HG03095 (cell line): ENCODE results near the gene ESPN.
"Not testable (repeated sequence)": the region's sequence is repeated elsewhere in the genome, so short reads cannot be mapped to it uniquely, and the experiment has no call there.

Source experiments
- ATAC-seq: cut with Tn5 transposase; IDR thresholded peaks from one replicate; pipeline ENCODE4 v1.9.1; 2021; ENCODE audit warnings: moderate library complexity; ENCODE audit not compliant: unreplicated experiment

The ESPN gene, protein sequence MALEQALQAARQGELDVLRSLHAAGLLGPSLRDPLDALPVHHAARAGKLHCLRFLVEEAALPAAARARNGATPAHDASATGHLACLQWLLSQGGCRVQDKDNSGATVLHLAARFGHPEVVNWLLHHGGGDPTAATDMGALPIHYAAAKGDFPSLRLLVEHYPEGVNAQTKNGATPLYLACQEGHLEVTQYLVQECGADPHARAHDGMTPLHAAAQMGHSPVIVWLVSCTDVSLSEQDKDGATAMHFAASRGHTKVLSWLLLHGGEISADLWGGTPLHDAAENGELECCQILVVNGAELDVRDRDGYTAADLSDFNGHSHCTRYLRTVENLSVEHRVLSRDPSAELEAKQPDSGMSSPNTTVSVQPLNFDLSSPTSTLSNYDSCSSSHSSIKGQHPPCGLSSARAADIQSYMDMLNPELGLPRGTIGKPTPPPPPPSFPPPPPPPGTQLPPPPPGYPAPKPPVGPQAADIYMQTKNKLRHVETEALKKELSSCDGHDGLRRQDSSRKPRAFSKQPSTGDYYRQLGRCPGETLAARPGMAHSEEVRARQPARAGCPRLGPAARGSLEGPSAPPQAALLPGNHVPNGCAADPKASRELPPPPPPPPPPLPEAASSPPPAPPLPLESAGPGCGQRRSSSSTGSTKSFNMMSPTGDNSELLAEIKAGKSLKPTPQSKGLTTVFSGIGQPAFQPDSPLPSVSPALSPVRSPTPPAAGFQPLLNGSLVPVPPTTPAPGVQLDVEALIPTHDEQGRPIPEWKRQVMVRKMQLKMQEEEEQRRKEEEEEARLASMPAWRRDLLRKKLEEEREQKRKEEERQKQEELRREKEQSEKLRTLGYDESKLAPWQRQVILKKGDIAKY

DNA sequence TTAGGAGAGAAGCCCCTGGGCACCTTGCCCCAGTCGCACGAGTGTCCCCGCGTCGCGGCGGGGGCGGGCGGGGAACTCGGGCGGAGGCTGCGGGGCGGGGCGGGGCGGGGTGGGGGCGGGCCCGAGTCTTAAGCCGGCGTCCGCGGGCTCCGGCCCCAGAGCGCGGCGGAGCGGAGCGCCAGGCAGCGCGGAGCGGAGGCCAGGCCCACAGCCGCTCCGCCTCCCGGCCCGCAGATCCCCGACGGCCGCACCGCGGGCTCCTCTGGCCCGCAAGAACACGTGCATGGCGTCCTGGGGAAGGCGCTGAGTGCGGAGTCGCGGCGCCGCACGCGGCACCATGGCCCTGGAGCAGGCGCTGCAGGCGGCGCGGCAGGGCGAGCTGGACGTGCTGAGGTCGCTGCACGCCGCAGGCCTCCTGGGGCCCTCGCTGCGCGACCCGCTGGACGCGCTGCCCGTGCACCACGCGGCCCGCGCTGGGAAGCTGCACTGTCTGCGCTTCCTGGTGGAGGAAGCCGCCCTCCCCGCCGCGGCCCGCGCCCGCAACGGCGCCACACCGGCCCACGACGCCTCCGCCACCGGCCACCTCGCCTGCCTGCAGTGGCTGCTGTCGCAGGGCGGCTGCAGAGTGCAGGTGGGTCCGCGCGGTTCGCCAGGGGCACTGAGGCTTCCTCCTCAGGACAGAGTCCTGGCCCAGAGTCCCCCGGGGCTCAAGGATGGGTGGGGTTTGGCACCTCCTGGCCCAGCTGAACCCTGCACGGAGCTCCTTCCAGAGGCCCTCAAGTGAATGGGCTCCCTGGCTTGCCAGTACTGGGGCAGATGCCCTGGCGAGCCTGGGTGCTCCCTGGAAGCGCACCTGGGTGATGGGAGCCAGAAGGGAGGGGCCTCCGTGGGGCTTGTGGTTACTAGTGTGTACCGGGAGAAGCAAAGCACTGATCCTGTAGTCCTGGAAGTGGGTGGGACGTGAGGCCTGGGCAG lies at the start of gene ESPN:
Gene ESPN, plus strand, starts transcription at position 158 of the 975 bp plus-strand sequence. Its CDS starts 180 bp downstream, at position 338.
- ATAC-seq: no peak

DNA sequence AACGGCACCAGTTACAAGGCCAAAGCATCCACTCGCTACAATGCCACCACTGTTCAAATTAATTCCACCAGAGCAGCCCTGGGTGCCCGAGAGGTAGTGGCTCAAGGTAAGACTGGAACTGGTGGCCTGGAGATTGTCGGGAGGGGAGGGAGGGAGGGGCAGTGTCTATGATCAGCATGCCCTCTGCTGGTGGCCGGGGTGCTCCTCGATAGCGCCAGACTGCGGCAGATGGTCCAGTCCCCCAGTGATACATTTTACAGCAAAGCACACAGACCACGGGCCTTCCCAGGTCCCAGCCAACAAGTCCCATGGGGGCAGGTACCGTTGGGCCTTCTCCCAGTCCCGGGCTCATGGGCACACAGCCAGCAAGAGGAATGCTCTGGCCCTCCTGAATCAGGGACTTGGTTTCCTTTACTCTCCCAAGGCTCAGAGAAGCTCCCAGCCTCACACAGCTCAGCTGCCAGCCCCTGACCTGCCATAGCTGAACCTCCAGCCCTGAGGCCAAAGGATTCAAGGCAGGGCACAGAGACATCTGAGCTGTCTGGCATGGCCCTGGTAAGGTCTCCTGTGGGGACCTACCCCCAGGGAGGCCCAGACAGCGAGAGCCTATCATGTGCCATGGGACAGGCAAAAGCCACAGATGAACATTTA lies 46.4 kb upstream of the ESPN start:
- ATAC-seq: no peak

DNA sequence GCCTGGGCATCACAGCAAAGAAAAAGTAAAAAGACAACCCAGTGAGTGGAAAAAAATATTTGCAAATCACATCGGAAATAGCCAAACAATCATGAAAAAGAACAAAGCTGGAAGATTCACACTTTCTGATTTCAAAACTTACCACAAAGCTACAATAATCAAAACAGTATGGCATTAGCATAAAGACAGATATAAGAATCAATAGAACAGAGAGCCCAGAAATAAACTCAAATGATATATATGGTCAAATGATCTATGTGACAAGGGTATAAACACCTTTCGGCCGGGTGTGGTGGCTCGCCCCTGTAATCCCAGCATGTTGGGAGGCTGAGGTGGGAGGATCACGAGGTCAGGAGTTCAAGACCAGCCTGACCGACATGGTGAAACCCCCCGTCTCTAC lies 44.5 kb upstream of the ESPN start:
- no peak for ATAC-seq

DNA sequence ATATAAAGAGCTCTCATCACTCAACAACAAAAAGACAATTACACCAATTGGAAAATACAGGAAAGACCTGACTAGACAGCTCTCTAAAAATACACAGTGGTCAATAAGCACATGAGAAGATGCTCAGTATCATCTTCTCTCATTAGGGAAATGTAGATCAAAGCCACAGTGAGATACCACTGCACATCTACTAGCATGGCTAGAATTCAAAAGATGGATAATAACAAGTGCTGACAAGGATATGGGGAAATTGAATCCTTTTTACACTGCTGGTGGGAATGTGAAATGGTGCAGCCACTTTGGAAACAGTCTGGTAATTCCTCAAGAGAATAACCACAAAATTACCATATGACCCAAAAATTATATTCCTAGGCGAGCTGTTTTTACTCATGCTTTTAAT lies 40.4 kb upstream of the ESPN start:
- no peak for ATAC-seq

DNA sequence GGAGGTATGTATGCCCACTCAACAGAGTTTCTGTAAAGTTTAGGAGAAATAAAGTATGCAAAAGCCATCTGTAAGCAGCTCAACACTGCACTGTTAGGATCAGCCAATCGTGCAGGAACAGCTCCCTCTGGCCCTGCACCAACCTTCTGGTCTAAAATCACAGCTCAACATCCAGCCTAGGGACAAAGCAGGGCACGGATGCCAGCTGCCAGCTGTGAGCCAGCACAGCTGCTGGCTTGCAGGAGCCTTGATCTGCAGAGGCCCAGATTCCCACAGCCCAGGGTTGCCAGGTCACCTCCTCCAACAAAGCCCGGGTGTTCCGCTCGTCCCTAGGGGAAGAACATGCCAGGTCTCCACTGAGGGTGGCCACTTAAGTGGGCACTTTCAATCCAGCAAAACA lies 39.6 kb upstream of the ESPN start:
- no peak for ATAC-seq

DNA sequence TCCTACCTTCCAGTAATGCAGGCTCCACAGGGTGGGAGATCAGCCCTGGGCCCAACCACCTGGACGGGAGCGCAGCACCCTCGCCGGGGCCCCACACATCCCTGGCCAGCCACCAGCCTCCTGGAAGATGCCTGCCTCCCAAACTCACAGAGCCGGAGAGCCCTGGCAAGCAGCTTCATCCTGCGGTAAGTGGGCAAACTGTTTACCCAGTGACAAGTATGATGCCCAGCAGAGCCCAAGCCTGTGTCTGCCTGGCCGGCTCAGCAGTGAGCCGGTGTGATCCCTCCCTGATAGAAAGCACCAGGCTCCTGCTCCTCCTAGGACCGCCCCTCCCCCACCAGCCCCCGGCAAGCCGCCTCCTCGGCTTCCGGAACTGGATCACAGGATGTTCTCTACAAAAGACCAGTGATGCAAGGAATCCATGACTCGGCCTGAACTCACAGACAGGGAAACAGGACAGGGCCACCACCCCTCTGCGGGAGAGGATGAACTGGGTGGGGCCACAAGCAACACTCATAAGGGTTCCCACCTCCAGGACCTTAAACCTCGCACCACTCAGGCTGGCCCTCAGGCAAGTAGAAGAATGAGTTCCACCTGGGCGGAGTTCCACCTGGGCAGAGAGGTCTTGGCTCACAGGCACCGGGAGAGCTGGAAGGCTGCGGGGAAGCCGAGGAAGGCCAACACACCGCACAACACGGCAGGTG lies 38.9 kb upstream of the ESPN start:
- ATAC-seq: no peak

DNA sequence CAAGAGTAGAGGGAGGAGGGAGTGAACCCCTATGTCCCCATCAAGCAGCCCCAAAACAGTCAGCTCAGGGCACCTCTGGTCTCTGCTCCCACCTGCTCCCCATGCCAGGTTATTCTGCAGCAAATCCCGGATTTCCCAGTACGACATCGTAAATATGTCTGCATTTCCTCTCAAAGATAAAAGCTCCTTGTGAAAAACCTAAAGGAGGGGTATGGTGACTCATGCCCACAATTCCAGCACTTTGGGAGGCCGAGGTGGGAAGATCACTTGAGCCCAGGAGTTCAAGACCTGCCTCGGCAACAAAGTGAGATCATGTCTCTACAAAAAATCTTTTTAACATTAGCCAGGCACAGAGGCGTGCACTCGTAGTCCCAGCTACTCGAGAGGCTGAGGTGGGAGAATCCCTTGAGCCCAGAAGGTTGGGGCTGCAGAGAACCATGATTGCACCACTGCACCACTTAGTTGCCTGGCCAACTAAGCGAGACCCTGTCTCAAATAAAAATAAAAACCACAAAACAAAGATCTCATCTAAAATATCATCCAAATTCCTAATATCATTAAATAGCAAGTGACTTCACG lies 38.1 kb upstream of the ESPN start:
- ATAC-seq: no peak

DNA sequence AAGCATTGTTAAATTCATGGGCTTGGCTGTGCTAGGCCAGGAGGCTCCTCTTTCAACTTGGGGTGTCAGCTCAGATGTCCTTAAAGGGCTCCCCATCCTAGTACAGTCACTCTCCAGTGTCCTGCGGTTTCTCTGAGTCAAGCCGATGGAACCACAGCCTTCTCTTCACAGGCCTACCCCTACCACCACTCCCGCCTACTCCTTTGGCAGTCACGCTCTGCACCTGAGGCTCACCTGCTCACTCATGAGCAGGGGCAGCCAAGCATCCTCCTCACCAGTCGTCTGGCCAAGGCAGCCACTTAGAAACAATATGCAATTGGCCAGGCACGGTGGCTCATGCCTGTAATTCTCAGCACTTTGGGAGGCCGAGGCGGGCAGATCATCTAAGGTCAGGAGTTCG lies 34.6 kb upstream of the ESPN start:
- no peak for ATAC-seq

DNA sequence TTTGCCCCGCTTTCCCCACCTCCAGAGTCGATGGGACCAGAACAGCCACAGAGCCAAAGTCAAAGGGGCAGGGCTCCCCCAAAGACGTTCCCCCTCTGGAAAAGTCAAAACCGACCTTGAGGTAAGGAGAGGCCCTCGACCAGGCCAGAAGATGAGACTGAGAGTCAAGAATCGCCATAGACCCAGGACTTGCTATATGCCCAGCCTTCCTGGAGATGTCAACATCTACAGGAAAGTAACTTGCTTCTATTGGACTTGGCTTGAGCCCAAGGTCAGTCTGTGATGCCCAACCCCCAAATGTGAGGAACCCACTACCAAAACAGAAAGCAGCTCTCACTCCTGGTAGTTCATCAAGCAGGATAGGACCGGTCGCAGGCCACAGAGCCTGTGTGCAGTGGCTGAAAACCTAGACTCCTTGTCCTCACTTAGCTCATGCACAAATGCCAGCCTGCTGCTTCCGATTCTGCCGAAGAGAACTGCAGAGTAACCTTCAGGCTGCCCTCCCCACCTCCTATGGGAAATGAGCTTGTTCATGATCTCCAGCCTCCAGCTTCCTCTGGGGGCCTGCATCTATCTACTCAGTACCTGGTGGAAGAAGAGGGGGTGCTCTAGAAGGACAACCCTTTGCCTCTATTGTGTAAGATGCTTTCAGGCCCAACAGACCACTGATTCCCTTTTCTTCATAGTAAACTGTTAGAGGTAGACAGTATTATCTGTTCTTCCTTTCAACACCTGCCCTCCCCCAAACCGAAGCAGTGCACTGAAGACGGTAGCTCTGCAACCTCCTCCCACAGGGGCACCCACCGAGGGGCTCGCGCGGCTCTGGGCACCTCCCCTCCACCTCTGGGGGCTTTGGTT lies 32.4 kb upstream of the ESPN start:
- no peak for ATAC-seq

DNA sequence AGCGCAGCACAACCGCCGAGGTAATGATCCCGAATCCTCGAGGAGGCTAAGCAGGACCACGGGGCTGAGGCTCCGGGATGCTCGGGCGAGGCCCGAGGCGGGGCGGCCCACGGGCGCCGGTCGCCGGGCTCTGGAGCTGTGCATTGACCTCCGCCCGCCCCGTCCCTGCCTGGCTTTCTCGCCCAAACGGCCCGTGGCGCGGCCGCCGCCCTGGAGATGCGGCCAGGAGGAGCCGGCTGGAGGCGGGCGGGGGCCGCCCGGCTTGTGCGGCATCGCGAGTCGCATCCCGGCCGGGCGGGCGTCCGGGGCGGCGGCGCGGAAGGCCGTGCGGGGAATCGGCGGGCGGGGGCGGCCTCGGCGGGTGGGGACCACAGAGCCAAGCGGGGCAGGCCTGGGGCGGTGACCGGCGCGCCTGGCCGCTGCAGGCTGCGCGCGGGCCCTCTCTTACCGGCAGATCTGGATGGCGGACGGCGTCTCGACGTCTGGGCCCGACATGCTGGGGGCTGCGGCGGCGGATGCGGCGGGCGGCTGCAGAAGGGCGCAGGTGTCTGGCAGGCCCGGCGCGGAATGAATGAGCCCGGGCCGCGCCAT lies 31.7 kb upstream of the ESPN start:
- ATAC-seq: peak; percentile 15

DNA sequence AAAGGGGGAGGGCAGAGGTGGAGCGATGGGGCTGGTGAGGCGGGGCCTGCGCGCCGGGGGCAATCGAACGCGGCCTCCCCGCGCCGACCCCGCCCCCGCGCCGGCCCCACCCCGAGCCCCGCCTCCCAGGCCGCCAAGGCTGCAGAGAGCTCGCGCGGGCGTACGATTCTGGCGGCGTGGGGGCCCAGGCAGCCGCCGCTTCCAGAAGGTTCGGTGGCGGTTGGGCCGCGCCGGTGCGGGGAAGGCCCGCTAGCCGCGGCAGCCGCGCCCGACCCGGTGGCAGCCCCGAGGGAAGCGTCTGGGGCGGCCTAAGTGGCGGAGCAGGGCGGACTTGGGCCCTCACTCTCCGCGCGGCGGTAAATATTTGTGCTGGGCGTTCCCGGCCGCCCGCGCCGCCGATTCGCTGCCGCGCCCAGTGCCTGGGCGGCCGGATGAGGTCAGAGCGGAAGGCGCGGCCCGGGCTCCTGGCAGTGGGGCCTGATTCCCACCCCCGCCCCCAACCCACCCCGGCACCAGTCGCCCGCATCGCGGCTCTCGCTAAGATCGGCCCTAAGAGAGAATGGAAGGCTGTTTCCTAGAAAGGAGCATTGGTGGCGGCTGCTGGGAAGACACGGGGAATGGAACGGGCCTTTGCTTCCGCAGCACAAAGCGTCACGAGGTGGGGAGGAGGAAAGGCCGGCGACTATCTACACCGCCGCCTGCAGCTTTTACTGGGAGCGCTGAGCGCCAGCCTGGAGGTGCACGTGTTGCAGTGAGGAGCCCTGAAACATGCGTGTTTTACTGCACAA lies 31.0 kb upstream of the ESPN start, which contains the start of gene ACOT7:
Gene ACOT7, minus strand, starts transcription at position 368 of the 788 bp plus-strand sequence. CDS start 368 bp downstream, outside the sequence.
- peak; percentile 79 for ATAC-seq

DNA sequence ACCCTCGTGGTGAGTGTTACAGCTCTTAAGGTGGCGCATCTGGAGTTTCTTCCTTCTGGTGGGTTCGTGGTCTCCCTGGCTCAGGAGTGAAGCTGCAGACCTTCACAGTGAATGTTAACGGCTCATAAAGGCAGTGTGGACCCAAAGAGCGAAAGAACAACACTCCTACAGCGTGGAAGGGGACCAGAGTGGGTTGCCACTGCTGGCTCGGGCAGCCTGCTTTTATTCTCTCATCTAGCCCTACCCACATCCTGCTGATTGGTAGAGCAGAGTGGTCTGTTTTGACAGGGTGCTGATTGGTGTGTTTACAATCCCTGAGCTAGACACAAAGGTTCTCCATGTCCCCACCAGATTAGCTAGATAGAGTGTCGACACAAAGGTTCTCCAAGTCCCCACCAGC lies 29.4 kb upstream of the ESPN start:
- ATAC-seq: not testable (repeated sequence)

DNA sequence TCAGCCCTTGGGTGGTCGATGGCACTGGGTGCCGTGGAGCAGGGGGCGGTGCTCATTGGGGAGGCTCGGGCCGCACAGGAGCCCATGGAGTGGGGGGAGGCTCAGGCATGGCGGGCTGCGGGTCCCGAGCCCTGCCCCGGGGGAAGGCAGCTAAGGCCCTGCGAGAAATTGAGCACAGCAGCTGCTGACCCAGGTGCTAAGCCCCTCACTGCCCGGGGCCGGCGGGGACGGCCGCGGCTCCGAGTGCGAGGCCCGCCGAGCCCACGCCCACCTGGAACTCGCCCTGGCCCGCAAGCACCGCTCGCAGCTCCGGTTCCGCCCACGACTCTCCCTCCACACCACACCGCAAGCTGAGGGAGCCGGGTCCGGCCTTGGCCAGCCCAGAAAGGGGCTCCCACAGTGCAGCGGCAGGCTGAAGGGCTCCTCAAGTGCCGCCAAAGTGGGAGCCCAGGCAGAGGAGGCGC lies 28.8 kb upstream of the ESPN start:
- not testable (repeated sequence) for ATAC-seq

DNA sequence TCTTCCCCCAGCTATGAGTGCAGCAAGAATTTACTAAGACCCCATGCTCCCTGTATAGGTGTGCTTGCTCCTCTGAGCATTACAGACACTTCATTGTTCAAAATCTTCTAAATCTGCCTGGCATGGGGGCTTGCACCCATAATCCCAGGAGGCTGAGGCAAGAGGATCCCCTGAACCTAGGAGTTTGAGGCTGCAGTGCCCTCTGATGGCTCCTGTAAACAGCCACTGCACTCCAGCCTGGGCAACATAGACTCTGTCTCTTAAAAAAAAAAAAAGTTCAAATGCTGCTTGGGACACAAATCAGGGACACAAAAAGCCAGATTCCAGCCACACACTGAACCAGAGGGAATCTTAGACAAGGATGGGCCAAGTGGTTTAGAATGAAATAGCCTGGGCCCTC lies 27.6 kb upstream of the ESPN start:
- ATAC-seq: no peak

DNA sequence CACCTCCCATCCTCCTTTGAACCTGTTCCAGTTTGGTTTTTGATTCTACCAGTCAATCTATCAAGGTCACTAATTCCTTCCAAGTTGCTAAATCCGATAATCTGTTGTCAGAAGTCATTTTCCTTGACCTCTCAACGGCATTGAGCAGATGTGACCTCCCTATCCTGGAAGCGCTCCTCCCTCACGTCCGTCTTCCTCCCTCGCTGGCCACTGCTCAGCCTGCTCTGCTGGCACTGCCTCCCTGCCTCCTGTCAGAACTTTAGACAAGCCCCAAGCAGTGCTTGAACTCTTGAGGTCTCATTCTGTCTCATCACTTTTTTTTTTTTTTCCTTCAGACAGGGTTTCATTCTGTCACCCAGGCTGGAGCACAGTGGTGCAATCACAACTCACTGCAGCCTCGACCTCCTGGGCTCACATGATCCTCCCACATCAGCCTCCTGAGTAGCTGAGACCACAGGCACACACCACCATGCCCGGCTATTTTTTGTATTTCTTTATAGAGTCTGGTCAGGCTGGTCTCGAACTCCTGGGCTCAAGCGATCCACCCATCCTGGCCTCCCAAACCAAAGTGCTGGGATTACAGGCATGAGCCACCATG lies 26.6 kb upstream of the ESPN start:
- no peak for ATAC-seq

DNA sequence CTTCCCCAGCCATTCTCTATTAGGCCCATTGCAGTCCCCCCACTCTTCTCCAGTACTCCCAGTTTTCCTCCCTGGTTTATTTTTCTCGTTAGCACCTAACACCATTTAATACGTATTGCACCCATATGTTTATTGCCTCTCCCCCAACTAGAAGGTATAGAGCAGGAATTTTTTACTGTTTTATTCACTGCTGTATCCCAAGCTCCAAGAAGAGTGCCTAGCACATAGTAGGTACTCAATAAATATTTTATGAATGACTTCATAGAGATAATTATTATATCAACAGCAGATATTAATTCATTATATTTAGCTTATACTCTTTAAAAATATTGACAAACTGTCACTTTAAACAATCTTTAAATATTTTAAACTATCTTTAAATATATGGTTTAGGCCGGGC lies 25.3 kb upstream of the ESPN start:
- ATAC-seq: no peak

DNA sequence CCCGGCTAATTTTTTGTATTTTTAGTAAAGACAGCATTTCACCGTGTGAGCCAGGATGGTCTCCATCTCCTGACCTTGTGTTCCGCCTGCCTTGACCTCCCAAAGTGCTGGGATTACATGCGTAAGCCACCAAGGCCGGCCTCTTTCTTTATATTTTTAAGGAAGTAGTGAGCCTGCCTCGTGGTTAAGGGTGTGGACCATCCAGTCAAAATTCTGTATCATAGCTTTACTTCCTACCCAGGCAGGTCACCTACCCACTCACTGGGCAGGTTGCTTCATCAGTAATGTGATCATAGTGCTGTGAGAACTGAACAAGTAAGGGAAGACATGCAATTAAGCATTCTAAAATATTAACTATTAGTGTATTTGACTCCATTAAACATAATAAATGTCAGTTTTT lies 22.9 kb upstream of the ESPN start:
- no peak for ATAC-seq
